OCI-LY3 (cell line): ENCODE results near the gene CAPZA2.

Experiments
- CTCF ChIP-seq: fragments of 200-600, 300-600 bp; sonication (generic); IDR thresholded peaks from 2 replicates; pipeline ENCODE4 v1.5.1; 2014; ENCODE audit warnings: antibody characterized with exemption, low read length, low read depth
- EZH2phosphoT487 ChIP-seq: fragments of 200-600 bp; shearing (Covaris generic); IDR thresholded peaks from 2 replicates; pipeline ENCODE4 v1.6.1; 2018; ENCODE audit warnings: antibody characterized with exemption, mixed run types, low read depth

GRCh38 chr7:116955801-116956476 lies 93.6 kb downstream of the CAPZA2 start:
- TF ChIP-seq CTCF (no peak), EZH2phosphoT487 (no peak)
